Loucy (cell line): Measurements from ENCODE around the gene LEPROT.

Experiments
- H2AFZ ChIP-seq: fragments of 200-600 bp; sonication (generic); 2 replicates; pipeline ENCODE4 v1.6.0; 2016; ENCODE audit warnings: antibody characterized with exemption, mild to moderate bottlenecking, low read length, moderate library complexity
- H3F3A ChIP-seq: fragments of 200-600 bp; 2 replicates; pipeline ENCODE4 v1.6.0; 2016; ENCODE audit warnings: antibody characterized with exemption, low read depth, mild to moderate bottlenecking
- H3K27me3 ChIP-seq: fragments of 200-600 bp; sonication (generic); 2 replicates; pipeline ENCODE4 v1.6.1; 2014; ENCODE audit warnings: low read length, mild to moderate bottlenecking; ENCODE audit not compliant: insufficient read depth, poor library complexity, severe bottlenecking
- H3K36me3 ChIP-seq: fragments of 200-600 bp; sonication (generic); 2 replicates; pipeline ENCODE4 v1.6.1; 2016; ENCODE audit warnings: low read length; ENCODE audit not compliant: insufficient read depth
- H3K4me1 ChIP-seq: fragments of 200-600 bp; sonication (generic); 2 replicates; pipeline ENCODE4 v1.5.1; 2014; ENCODE audit warnings: low read length, mild to moderate bottlenecking; ENCODE audit not compliant: insufficient read depth, poor library complexity, severe bottlenecking
- H3K4me2 ChIP-seq: fragments of 200-600 bp; sonication (generic); 2 replicates; pipeline ENCODE4 v1.6.0; 2014; ENCODE audit warnings: antibody characterized with exemption, low read length, low read depth, mild to moderate bottlenecking; ENCODE audit not compliant: poor library complexity, severe bottlenecking
- H3K4me3 ChIP-seq: fragments of 200-600 bp; sonication (generic); 2 replicates; pipeline ENCODE4 v1.5.1; 2014; ENCODE audit warnings: low read length, mild to moderate bottlenecking, mixed read lengths; ENCODE audit not compliant: poor library complexity, severe bottlenecking
- H3K79me2 ChIP-seq: fragments of 200-600 bp; sonication (generic); 2 replicates; pipeline ENCODE4 v1.6.1; 2014; ENCODE audit warnings: low read length; ENCODE audit not compliant: insufficient read depth
- H3K9ac ChIP-seq: fragments of 200-600 bp; sonication (generic); 2 replicates; pipeline ENCODE4 v1.6.0; 2014; ENCODE audit warnings: mild to moderate bottlenecking, low read depth, low read length, moderate library complexity; ENCODE audit not compliant: poor library complexity, severe bottlenecking
- H3K9me2 ChIP-seq: fragments of 200-600 bp; sonication (generic); replicated peaks from 2 replicates; pipeline ENCODE4 v1.6.1; 2016; ENCODE audit warnings: low read depth, low read length, mixed read lengths
- H3K9me3 ChIP-seq: fragments of 200-600 bp; sonication (generic); 2 replicates; pipeline ENCODE4 v1.6.1; 2014; ENCODE audit warnings: mild to moderate bottlenecking, antibody characterized with exemption, low read length, low read depth; ENCODE audit not compliant: insufficient read depth
- H4K20me1 ChIP-seq: fragments of 200-600 bp; sonication (generic); 2 replicates; pipeline ENCODE4 v1.6.0; 2014; ENCODE audit warnings: antibody characterized with exemption, low read length, mild to moderate bottlenecking; ENCODE audit not compliant: insufficient read depth, poor library complexity, severe bottlenecking
- EZH2phosphoT487 ChIP-seq: fragments of 200-600 bp; IDR thresholded peaks from 2 replicates; pipeline ENCODE4 v1.6.1; 2018; ENCODE audit warnings: antibody characterized with exemption, mild to moderate bottlenecking, moderate library complexity, borderline replicate concordance
- TF ChIP-seq, protein P1 (sequence below): fragments of 200-600 bp; sonication (generic); conservative IDR thresholded peaks from 2 replicates; pipeline ENCODE4 v1.5.1; 2014; ENCODE audit warnings: mild to moderate bottlenecking, antibody characterized with exemption, low read length

The LEPROT gene

DNA sequence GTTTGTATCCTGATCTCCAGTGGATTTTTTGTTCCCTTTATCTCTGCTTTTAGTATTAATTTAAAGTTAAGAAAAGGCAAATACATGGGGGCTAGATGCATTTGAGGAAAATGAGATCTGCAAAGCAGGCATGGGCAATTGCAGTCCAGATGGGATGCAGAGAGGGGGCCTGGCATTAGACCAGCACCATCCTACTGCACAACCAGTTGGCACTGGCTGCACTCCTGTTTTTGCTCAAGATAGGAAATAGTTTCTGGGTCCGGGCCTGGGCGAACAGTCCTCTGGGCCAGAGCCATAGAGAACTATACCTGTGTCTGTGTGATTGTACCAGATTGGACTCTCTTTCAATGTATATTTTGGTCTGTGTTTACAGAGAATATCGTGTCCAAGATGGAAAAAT, 34.0 kb upstream of the LEPROT start:
- Histone ChIP-seq H3K9me3 (no peaks in the 10 kb centered on the region), H3K9me2 (no peaks in the 10 kb centered on the region), H3K79me2 (no peaks in the 10 kb centered on the region), H2AFZ (no peak overlapping the region), H3K27me3 (no peaks in the 10 kb centered on the region), H3K4me2 (no peak overlapping the region), H3K9ac (no peak overlapping the region), H4K20me1 (no peaks in the 10 kb centered on the region), H3K4me3 (no peak overlapping the region), H3K36me3 (peaks cover 20% of the 10 kb centered on the region; the same call in 1 of the 2 replicates), H3F3A (no peaks in the 10 kb centered on the region), H3K4me1 (no peaks in the 10 kb centered on the region)
- no peak for TF ChIP-seq EZH2phosphoT487
- TF ChIP-seq, protein P1, sequence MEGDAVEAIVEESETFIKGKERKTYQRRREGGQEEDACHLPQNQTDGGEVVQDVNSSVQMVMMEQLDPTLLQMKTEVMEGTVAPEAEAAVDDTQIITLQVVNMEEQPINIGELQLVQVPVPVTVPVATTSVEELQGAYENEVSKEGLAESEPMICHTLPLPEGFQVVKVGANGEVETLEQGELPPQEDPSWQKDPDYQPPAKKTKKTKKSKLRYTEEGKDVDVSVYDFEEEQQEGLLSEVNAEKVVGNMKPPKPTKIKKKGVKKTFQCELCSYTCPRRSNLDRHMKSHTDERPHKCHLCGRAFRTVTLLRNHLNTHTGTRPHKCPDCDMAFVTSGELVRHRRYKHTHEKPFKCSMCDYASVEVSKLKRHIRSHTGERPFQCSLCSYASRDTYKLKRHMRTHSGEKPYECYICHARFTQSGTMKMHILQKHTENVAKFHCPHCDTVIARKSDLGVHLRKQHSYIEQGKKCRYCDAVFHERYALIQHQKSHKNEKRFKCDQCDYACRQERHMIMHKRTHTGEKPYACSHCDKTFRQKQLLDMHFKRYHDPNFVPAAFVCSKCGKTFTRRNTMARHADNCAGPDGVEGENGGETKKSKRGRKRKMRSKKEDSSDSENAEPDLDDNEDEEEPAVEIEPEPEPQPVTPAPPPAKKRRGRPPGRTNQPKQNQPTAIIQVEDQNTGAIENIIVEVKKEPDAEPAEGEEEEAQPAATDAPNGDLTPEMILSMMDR: no peak

DNA sequence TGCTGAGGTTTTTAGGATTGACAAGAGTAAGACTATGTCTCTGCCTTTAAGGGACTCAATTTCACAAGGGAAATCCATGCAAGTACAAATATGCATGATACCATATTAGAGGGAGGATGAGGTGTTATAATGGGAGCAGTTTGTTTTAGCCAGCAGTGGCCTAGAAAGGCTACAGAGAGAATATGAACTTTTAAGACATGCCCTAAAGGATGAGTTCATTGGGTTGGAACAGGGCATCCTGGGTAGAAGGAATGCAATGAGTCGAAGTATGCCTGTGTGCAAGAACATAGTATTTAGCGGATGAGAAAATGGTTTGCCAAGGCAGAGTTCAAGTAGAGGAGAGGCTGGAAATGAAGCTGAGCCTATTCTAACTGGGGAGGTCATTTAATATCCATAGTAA, 32.6 kb upstream of the LEPROT start:
- TF ChIP-seq, protein P1: no peak
- TF ChIP-seq EZH2phosphoT487: no peak

DNA sequence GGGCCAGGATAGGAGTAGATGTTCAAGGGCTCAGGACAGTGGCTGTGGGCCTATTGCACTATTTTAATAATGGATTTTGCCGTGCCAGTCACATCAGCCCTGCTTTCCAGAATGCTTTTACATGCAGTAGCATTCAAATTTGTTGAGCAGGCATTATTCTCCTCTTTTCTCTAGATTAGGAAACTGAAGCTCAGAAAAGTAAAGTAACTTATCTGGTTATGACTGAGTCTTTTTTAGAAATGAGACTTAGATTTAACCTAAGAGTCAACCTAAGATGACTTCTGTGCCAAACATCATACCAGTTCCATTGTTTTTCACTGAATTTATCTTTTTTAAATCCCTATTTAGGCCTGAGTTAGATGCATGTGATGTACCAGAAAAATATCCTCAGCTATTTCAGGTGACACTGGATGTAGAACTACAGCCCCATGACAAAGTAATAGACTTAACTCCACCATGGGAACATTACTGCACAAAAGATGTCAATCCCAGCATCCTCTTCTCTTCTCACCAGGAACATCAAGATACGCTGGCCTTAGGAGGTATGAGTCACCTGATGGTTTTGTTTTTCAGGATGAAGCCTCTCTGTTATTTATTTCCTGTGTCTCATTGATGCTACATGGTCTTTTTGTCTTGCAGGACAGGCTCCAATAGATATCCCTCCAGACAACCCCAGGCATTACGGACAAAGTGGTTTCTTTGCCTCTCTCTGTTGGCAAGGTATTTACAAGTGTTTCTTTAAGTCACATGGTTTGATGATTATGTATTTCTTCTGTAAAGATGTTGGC, 31.4 kb upstream of the LEPROT start:
- Histone ChIP-seq H3K9me3 (no peaks in the 10 kb centered on the region), H3K9me2 (no peaks in the 10 kb centered on the region), H3K36me3 (peaks cover 23% of the 10 kb centered on the region; the same call in 1 of the 2 replicates), H3K4me3 (no peak overlapping the region), H3K9ac (no peak overlapping the region), H3F3A (no peaks in the 10 kb centered on the region), H3K79me2 (no peaks in the 10 kb centered on the region), H3K27me3 (no peaks in the 10 kb centered on the region), H3K4me1 (no peaks in the 10 kb centered on the region), H2AFZ (no peak overlapping the region), H3K4me2 (no peak overlapping the region), H4K20me1 (no peaks in the 10 kb centered on the region)
- no peak for TF ChIP-seq EZH2phosphoT487

More for the DNA sequence above, 32.6 kb upstream of the LEPROT start:
- Histone ChIP-seq H3K4me3 (no peak overlapping the region), H3K27me3 (no peaks in the 10 kb centered on the region), H4K20me1 (no peaks in the 10 kb centered on the region), H3K36me3 (peaks cover 21% of the 10 kb centered on the region; the same call in 1 of the 2 replicates), H3K4me2 (no peak overlapping the region), H2AFZ (no peak overlapping the region), H3K9ac (no peak overlapping the region), H3K9me2 (no peaks in the 10 kb centered on the region), H3K4me1 (no peaks in the 10 kb centered on the region), H3F3A (no peaks in the 10 kb centered on the region), H3K9me3 (no peaks in the 10 kb centered on the region), H3K79me2 (no peaks in the 10 kb centered on the region)

DNA sequence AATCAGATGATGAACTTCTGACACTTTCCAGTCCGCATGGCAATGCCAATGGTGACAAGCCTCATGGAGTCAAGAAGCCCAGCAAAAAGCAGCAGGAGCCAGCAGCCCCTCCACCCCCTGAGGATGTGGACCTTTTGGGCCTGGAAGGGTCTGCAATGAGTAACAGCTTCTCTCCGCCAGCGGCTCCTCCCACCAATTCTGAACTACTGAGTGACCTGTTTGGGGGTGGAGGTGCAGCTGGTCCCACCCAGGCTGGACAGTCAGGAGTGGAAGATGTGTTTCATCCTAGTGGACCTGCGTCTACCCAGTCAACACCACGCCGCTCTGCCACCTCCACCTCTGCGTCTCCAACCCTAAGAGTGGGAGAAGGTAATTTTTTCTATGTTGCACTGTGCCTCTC, 28.0 kb upstream of the LEPROT start:
- Histone ChIP-seq H3K4me3 (no peak overlapping the region), H3K9me2 (no peaks in the 10 kb centered on the region), H3F3A (no peaks in the 10 kb centered on the region), H4K20me1 (no peaks in the 10 kb centered on the region), H3K9ac (no peak overlapping the region), H3K4me1 (no peaks in the 10 kb centered on the region), H3K36me3 (peaks cover 19% of the 10 kb centered on the region; the same call in 1 of the 2 replicates), H3K27me3 (no peaks in the 10 kb centered on the region), H2AFZ (no peak overlapping the region), H3K4me2 (no peak overlapping the region), H3K9me3 (no peaks in the 10 kb centered on the region), H3K79me2 (no peaks in the 10 kb centered on the region)
- TF ChIP-seq, protein P1: no peak
- no peak for TF ChIP-seq EZH2phosphoT487
